Activated T-cell treated with anti-CD3 and anti-CD28 coated beads for 48 hours (primary cell): ENCODE measurements around the gene PMM1.
"Not testable (repeated sequence)": the region's sequence is repeated elsewhere in the genome, so short reads cannot be mapped to it uniquely, and the experiment has no call there.

Experiments
- DNase-seq: peaks from one replicate; pipeline ENCODE4 v3.0.0-alpha.2; 2020; ENCODE audit warnings: low read depth

Gene PMM1

GRCh38 chr22:41596776-41597634 lies 7.4 kb upstream of the PMM1 start:
- peak; percentile 39 for DNase-seq

- no peak for DNase-seq
These were observed 6.1 kb upstream of the PMM1 start for GRCh38 chr22:41595703-41596102.

- DNase-seq: not testable (repeated sequence)
These were observed 3.8 kb upstream of the PMM1 start for GRCh38 chr22:41593336-41593960.

- DNase-seq: no peak
These were observed 2.3 kb downstream of the PMM1 start for GRCh38 chr22:41587347-41587723.

GRCh38 chr22:41585898-41586297 lies 3.7 kb downstream of the PMM1 start:
- no peak for DNase-seq

GRCh38 chr22:41584881-41585280 lies 4.8 kb downstream of the PMM1 start:
- DNase-seq: no peak

GRCh38 chr22:41582694-41583093 lies 6.9 kb downstream of the PMM1 start:
- no peak for DNase-seq

GRCh38 chr22:41579997-41580355 lies 9.7 kb downstream of the PMM1 start:
- DNase-seq: no peak

- DNase-seq: no peak
These were observed 10.2 kb downstream of the PMM1 start for GRCh38 chr22:41579297-41579996.

- DNase-seq: no peak
These were observed 10.8 kb downstream of the PMM1 start for GRCh38 chr22:41578818-41579217.

- DNase-seq: no peak
These were observed 11.5 kb downstream of the PMM1 start for GRCh38 chr22:41578114-41578513.

- peak; percentile 24 for DNase-seq
These were observed 12.8 kb downstream of the PMM1 start for GRCh38 chr22:41576877-41577276.

- DNase-seq: no peak
These were observed 14.1 kb downstream of the PMM1 start for GRCh38 chr22:41575533-41575932.

GRCh38 chr22:41574847-41575381 lies 14.7 kb downstream of the PMM1 start:
- DNase-seq: no peak

GRCh38 chr22:41573677-41574076 lies 16.0 kb downstream of the PMM1 start:
- no peak for DNase-seq

- not testable (repeated sequence) for DNase-seq
These were observed 17.3 kb downstream of the PMM1 start for GRCh38 chr22:41572305-41572704.

GRCh38 chr22:41571786-41572185 lies 17.9 kb downstream of the PMM1 start:
- DNase-seq: no peak

GRCh38 chr22:41570221-41570620 lies 19.4 kb downstream of the PMM1 start:
- DNase-seq: no peak

- no peak for DNase-seq
These were observed 20.8 kb downstream of the PMM1 start for GRCh38 chr22:41568811-41569210.

GRCh38 chr22:41567512-41567768 lies 22.2 kb downstream of the PMM1 start:
- DNase-seq: no peak

GRCh38 chr22:41565403-41566054 lies 24.1 kb downstream of the PMM1 start:
- DNase-seq: peak; percentile 11

- no peak for DNase-seq
These were observed 25.1 kb downstream of the PMM1 start for GRCh38 chr22:41564563-41564962.
